Measurements from ENCODE around the gene IGFBP2. TPM values are rescaled to one million over a fixed set of nuclear protein-coding genes. Genes with fewer than 3 reads are reported as not detected.

Gene IGFBP2
- total and polyA plus RNA-seq, 2 of the 4 experiments (the other 2 are of a cell fraction) = 33.5 to 236 TPM

GRCh38 chr2:216687111-216687510, 53.9 kb downstream of the IGFBP2 start:
- whole genome bisulfite sequencing, 2 experiments (ENCODE audit: extremely low coverage in 2 of 2, insufficient read length in 1 of 2) = no CpG with 5 or more reads among the region's 5 CpGs
- H3K79me1 ChIP-seq (ENCODE audit: low read depth in 1 of 2, low read length in 2 of 2) = peaks cover 0 to 88% of the 10 kb centered on the region in 2 experiments; a peak in 2 of 4 replicates
- peak overlapping the region; percentile 24 for H3K4me2 ChIP-seq (ENCODE audit: low read depth, low read length)
- no peaks in the 10 kb centered on the region for H3K9me3 ChIP-seq (ENCODE audit: control insufficient read depth, insufficient read depth, low read length)
- peak overlapping the region; percentile 5; the same call in 1 of the 2 replicates for H3K9ac ChIP-seq (ENCODE audit: low read depth, low read length)
- in situ Hi-C loops (cut with MboI; ENCODE audit: low sequenced_read_pairs) (no loop called here), intact Hi-C loops (cut with micrococcal nuclease) (no loop called here), dilution Hi-C loops (cut with HindIII; ENCODE audit: low sequenced_read_pairs, unreplicated experiment) (loop anchor here (25.0 kb wide), 2 partner anchors 475 to 825 kb away; no protein-coding TSS in a partner anchor)
- ChIA-PET CTCF (interaction anchor here (0.8 kb wide), 1 partner anchor 631 kb away, joined by 3 read pairs; no protein-coding TSS in a partner anchor), POLR2A (ENCODE audit: unreplicated experiment) (interaction anchor here (0.5 to 0.7 kb wide), 2 partner anchors 8 to 755 kb away, joined by 3 to 11 read pairs; partner anchors contain the start of gene IGFBP5)
- no peak overlapping the region for H2BK15ac ChIP-seq (ENCODE audit: low read depth, low read length)
- no peak overlapping the region; the same call in 1 of the 2 replicates for H3K14ac ChIP-seq (replicated peaks; ENCODE audit: low read depth, low read length)
- no peak overlapping the region for H2AK9ac ChIP-seq (replicated peaks; ENCODE audit: low read depth, low read length, poor library complexity)
- H2AFZ ChIP-seq (replicated peaks; ENCODE audit: low read length, poor library complexity) = peak overlapping the region; percentile 5
- H3K27ac ChIP-seq (ENCODE audit: insufficient read depth, low read length) = peak overlapping the region; percentile 31; the same call in 1 of the 2 replicates
- peaks cover 7% of the 10 kb centered on the region for H3K4me1 ChIP-seq (ENCODE audit: control insufficient read depth, insufficient read depth, low read length)
- peaks cover 33% of the 10 kb centered on the region for H3K9me1 ChIP-seq (ENCODE audit: insufficient read depth, low read length)
- DNase-seq (no peak), ATAC-seq (ENCODE audit: low read depth) (no peak)
- TF ChIP-seq NFE2L2 (IDR thresholded peaks at IDR 0.05; ENCODE audit: low read depth, low read length) (no peak), MAFK (IDR thresholded peaks at IDR 0.05; ENCODE audit: low read depth, low read length) (no peak), CTCF (conservative IDR thresholded peaks at IDR 0.05; ENCODE audit: low read depth, low read length) (no peak), FOS (IDR thresholded peaks at IDR 0.05; ENCODE audit: low read depth, low read length) (no peak), POLR2A (IDR thresholded peaks at IDR 0.05; ENCODE audit: low read depth, low read length) (no peak), RFX5 (IDR thresholded peaks at IDR 0.05; ENCODE audit: low read depth, low read length) (no peak)
- no peak overlapping the region for H2AK5ac ChIP-seq (ENCODE audit: low read depth, low read length)
- peak overlapping the region; percentile 1; the same call in 1 of the 2 replicates for H3K4me3 ChIP-seq (ENCODE audit: insufficient read depth, low read depth, low read length)
- TSS peak; percentile 0 for BruUV-seq (replicated peaks)
- peaks cover 81% of the 10 kb centered on the region for H3K36me3 ChIP-seq (ENCODE audit: control insufficient read depth, insufficient read depth, low read length)
- no peak overlapping the region for H3K4ac ChIP-seq (ENCODE audit: low read depth, low read length)
- no peak overlapping the region for H4K8ac ChIP-seq (ENCODE audit: low read depth in 2 of 2, low read length in 2 of 2)
- H3K56ac ChIP-seq (ENCODE audit: extremely low read depth, insufficient read depth, low read length) = no peak overlapping the region
- H3K18ac ChIP-seq (ENCODE audit: low read depth, low read length) = no peak overlapping the region
- H4K5ac ChIP-seq (ENCODE audit: low read depth, low read length) = no peak overlapping the region
- no peaks in the 10 kb centered on the region for H3K27me3 ChIP-seq (ENCODE audit: control insufficient read depth, insufficient read depth, low read length)
- H4K91ac ChIP-seq (ENCODE audit: insufficient read depth, low read depth, low read length) = no peak overlapping the region
- no peak overlapping the region for H2BK5ac ChIP-seq (ENCODE audit: low read depth, low read length, poor library complexity, severe bottlenecking)
- no peak overlapping the region for H2BK20ac ChIP-seq (ENCODE audit: low read depth, low read length)
- no peak overlapping the region for H2BK120ac ChIP-seq (ENCODE audit: low read depth, low read length)
- peaks cover 97% of the 10 kb centered on the region for H4K20me1 ChIP-seq (ENCODE audit: insufficient read depth, low read length)
- H3K23ac ChIP-seq (ENCODE audit: low read depth, low read length) = 0 out of 2 replicates have a peak overlapping the region, but pooled peaks have one; percentile 58
